Neural crest cell (in vitro differentiated cells): ENCODE results near the gene BIN1. TPM values are rescaled to one million over a fixed set of nuclear protein-coding genes. Genes with fewer than 3 reads are reported as not detected.

Source experiments
- DNase-seq: peaks from one replicate; pipeline ENCODE4 v3.0.0; 2021; ENCODE audit warnings: low read depth, mixed read lengths, low spot score
- H3K27ac Mint-ChIP-seq: one replicate; pipeline ENCODE4 v1.8.0; 2021; ENCODE audit warnings: mild to moderate bottlenecking, mixed read lengths; ENCODE audit not compliant: unreplicated experiment
- H3K27me3 Mint-ChIP-seq: 2 replicates; pipeline ENCODE4 v1.8.0; 2021; ENCODE audit warnings: low read depth, mild to moderate bottlenecking, mixed read lengths
- H3K36me3 Mint-ChIP-seq: 2 replicates; pipeline ENCODE4 v1.8.0; 2021; ENCODE audit warnings: low read depth, mild to moderate bottlenecking, mixed read lengths
- H3K4me1 Mint-ChIP-seq: 2 replicates; pipeline ENCODE4 v1.8.0; 2021; ENCODE audit warnings: mixed read lengths
- H3K4me3 Mint-ChIP-seq: one replicate; pipeline ENCODE4 v1.8.0; 2021; ENCODE audit warnings: mild to moderate bottlenecking, mixed read lengths
- H3K9me3 Mint-ChIP-seq: 2 replicates; pipeline ENCODE4 v1.8.0; 2021; ENCODE audit warnings: mixed read lengths
- total RNA-seq: library from RNA; stranded (reverse); gene quantifications from 2 replicates; pipeline ENCODE4 v1.2.1, GENCODE V29; 2021
- TF ChIP-seq, protein P1 (sequence below): fragments of 200-600 bp; sonication (generic); conservative IDR thresholded peaks from 2 replicates; pipeline ENCODE4 v1.5.0; 2021; ENCODE audit warnings: antibody characterized with exemption, mild to moderate bottlenecking

The BIN1 gene
- total RNA-seq, 1 donor from 2014 or later: 67.7 TPM

DNA sequence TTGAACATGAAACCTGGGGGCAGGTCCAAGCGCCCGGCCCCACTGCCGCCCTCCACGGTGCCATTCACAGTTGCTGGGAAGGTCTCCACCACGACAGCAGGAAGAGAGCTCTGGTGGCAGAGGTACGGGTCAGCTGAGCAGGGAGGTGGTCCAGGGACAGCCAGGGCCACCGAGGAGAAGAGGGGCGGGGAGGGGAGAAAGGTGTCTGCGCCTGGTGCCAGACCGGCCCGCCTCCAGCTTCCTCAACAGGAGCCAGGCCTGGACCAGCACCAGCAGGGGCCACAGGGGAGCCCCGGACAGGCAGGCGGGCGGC lies 56.2 kb downstream of the BIN1 start:
- H3K27me3 Mint-ChIP-seq: no peaks in the 10 kb centered on the region
- no peak overlapping the region for H3K4me3 Mint-ChIP-seq
- DNase-seq: no peak
- no peaks in the 10 kb centered on the region for H3K9me3 Mint-ChIP-seq
- TF ChIP-seq, protein P1, sequence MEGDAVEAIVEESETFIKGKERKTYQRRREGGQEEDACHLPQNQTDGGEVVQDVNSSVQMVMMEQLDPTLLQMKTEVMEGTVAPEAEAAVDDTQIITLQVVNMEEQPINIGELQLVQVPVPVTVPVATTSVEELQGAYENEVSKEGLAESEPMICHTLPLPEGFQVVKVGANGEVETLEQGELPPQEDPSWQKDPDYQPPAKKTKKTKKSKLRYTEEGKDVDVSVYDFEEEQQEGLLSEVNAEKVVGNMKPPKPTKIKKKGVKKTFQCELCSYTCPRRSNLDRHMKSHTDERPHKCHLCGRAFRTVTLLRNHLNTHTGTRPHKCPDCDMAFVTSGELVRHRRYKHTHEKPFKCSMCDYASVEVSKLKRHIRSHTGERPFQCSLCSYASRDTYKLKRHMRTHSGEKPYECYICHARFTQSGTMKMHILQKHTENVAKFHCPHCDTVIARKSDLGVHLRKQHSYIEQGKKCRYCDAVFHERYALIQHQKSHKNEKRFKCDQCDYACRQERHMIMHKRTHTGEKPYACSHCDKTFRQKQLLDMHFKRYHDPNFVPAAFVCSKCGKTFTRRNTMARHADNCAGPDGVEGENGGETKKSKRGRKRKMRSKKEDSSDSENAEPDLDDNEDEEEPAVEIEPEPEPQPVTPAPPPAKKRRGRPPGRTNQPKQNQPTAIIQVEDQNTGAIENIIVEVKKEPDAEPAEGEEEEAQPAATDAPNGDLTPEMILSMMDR: no peak
- H3K4me1 Mint-ChIP-seq: peaks cover 3% of the 10 kb centered on the region
- peaks cover 2% of the 10 kb centered on the region for H3K36me3 Mint-ChIP-seq
- no peak overlapping the region for H3K27ac Mint-ChIP-seq

GRCh38 chr2:127049927-127050802 lies 56.8 kb downstream of the BIN1 start:
- Mint-ChIP-seq H3K36me3 (peaks cover 2% of the 10 kb centered on the region), H3K27ac (no peak overlapping the region), H3K9me3 (no peaks in the 10 kb centered on the region), H3K27me3 (no peaks in the 10 kb centered on the region), H3K4me3 (no peak overlapping the region), H3K4me1 (peaks cover 3% of the 10 kb centered on the region)
- DNase-seq: peak; percentile 76
- TF ChIP-seq, protein P1: peak; percentile 96

DNA sequence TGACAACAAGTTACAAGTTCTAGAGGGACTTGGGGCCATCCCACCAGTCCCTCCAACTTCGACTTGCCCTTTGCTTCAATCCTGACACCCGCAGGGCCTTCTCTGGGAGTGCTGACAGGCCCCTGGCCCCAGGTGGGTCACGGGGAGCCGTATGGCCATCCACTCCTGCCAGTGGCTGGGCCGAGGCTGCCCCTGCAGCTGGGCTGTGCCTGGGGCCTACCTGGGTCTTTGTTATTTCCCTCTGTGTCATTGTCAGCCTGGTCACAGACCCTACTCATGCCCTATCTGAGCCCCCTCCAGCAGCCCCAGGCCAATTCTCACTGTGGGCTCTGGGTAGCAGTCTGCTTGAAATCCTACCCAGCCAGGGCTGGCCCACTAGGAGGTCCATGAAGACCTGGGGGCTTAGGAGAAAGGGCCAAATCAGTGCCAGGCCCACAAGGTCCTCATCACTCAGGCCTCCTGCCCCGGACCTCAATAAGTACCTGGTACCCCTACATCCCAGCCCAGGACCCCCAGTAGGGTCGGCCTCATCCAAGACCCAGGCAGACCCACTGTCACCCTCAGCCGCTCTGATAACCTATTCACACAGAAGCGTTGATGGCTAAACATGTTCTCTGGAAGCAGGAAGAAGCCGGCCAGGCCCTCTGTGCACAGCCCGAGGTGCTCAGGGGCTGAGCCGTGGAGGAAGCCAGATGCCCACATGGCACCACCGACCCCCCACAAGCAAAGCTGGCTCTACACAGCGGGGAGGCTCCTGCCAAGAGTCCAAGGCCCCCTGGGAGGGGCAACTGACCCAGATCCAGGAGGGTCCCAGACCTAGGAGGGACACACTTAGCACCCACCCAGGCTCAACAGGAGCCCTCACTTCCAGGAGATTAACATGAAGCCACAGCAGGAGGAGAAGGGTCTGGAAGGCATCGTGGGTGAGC lies 57.7 kb downstream of the BIN1 start:
- H3K36me3 Mint-ChIP-seq: peaks cover 2% of the 10 kb centered on the region

DNA sequence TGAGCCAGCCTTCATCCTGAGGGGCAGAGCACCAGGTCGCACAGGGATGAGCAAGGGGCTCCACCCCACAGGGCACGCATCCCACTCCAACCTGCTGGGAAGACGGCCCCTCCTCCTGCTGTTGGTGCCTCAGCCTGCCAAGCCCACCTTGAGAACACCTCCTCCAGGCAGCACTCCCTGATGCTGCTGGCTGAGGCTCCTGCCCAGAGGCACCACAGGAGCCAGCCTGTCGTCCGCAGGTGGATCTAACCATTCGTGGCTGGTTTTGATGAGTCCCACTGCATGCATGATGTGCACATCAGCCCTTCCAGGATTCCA lies 58.4 kb downstream of the BIN1 start:
- Mint-ChIP-seq H3K36me3 (peaks cover 2% of the 10 kb centered on the region), H3K9me3 (no peaks in the 10 kb centered on the region), H3K27me3 (no peaks in the 10 kb centered on the region), H3K27ac (no peak overlapping the region), H3K4me3 (no peak overlapping the region), H3K4me1 (peaks cover 3% of the 10 kb centered on the region)
- TF ChIP-seq, protein P1: no peak
- DNase-seq: no peak

More for the DNA sequence above, 57.7 kb downstream of the BIN1 start:
- no peak overlapping the region for H3K4me3 Mint-ChIP-seq
- peaks cover 3% of the 10 kb centered on the region for H3K4me1 Mint-ChIP-seq
- no peak for DNase-seq
- H3K9me3 Mint-ChIP-seq: no peaks in the 10 kb centered on the region
- no peaks in the 10 kb centered on the region for H3K27me3 Mint-ChIP-seq
- peak overlapping the region; percentile 57 for H3K27ac Mint-ChIP-seq
- TF ChIP-seq, protein P1: no peak

DNA sequence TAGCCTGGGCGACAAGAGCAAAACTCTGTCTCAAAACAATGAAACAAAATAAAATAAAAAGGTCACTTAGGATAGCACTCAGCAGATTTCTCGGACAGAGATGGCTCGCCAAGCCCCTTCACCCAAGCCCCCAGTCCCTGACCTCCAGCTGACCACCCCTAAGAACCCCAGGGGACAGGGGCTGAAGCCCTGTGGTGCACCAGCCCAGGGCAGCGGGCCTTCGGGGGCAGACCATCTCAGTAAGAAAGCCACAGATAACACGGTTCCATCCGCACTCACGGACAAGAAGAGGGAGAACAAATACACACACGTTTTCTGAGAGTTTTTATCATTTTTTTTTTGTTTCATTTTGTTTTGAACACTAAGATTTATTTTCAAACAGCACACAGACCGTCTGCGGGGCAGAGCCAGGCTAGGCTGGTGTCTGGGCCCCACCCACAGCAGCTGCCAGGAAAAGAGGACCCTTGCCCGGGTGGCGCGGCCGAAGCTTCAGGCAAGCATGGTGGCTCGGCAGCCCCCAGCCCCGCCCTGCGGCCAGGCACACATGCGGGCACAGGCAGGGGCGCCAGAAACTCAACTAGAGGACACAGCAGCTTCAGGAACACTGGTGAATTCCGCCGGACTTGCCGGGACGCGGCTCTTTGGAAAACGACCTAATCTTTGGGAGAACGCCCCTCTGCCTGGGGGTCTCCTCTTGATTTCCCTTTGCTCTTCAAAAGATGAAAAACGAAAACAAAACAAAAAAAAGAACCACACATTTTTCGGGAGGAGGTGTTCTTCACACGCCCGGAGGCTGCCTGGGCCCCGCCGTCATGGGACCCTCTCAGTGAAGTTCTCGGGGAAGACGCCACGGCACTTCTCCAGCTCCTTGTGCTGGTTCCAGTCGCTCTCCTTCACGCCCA lies 59.0 kb downstream of the BIN1 start:
- Mint-ChIP-seq H3K9me3 (no peaks in the 10 kb centered on the region), H3K27ac (peak overlapping the region; percentile 27), H3K4me3 (no peak overlapping the region), H3K27me3 (no peaks in the 10 kb centered on the region), H3K4me1 (peaks cover 3% of the 10 kb centered on the region), H3K36me3 (peaks cover 2% of the 10 kb centered on the region)
- no peak for DNase-seq
- TF ChIP-seq, protein P1: no peak
